K562 (cell line): ENCODE measurements around the gene MYO15A. TPM values are rescaled to one million over a fixed set of nuclear protein-coding genes. Genes with fewer than 3 reads are reported as not detected.

ENCODE experiments used
- CHCHD3 ChIP-seq: fragments of 250-450 bp; sonication (Bioruptor Pico); IDR thresholded peaks from 2 replicates; pipeline ENCODE4 v2.1.2; 2022; ENCODE audit warnings: mild to moderate bottlenecking
- CREBBP ChIP-seq: IDR thresholded peaks from one replicate; pipeline ENCODE4 v1.6.1; 2012; ENCODE audit warnings: low read depth, mild to moderate bottlenecking, control low read depth, inconsistent platforms, low read length
- DACH1 ChIP-seq: fragments of 450-650 bp; IDR thresholded peaks from 2 replicates; pipeline ENCODE4 v1.6.1; 2018; ENCODE audit not compliant: partially characterized antibody
- EP400 ChIP-seq: fragments of 450-650 bp; IDR thresholded peaks from 2 replicates; pipeline ENCODE4 v1.6.1; 2017; ENCODE audit warnings: antibody characterized with exemption, mild to moderate bottlenecking, moderate library complexity
- HMGN3 ChIP-seq: IDR thresholded peaks from 2 replicates; pipeline ENCODE4 v1.6.1; 2011; ENCODE audit warnings: borderline replicate concordance, low read depth, mild to moderate bottlenecking, mixed read lengths, low read length; ENCODE audit not compliant: insufficient read length; ENCODE audit errors: extremely low read depth
- HNRNPUL1 ChIP-seq: fragments of 200-400 bp; formaldehyde crosslinking; IDR thresholded peaks from 2 replicates; pipeline ENCODE4 v1.6.1; 2017; ENCODE audit warnings: low read length
- IFI16 ChIP-seq: fragments of 250-450 bp; sonication (Bioruptor Pico); IDR thresholded peaks from 2 replicates; pipeline ENCODE4 v2.1.2; 2022; ENCODE audit warnings: mild to moderate bottlenecking, inconsistent platforms
- JUN ChIP-seq, 2 experiments: sonication (generic) in 1 of 2; formaldehyde crosslinking in 1 of 2; IDR thresholded peaks; 2 replicates each; pipeline versions ENCODE4 v1.6.1 to v1.8.0; 2012 to 2022; ENCODE audit warnings: borderline replicate concordance in 2 of 2, mild to moderate bottlenecking in 2 of 2, improper control_type of control experiment in 1 of 2, low read depth in 1 of 2, low read length in 1 of 2, missing genetic modification reagents in 1 of 2
- NFE2L1 ChIP-seq: fragments of 450-650 bp; IDR thresholded peaks from 2 replicates; pipeline ENCODE4 v1.6.1; 2016; ENCODE audit warnings: missing genetic modification characterization, low read depth, mild to moderate bottlenecking, missing compliant biosample characterization, moderate library complexity, borderline replicate concordance
- NFRKB ChIP-seq: fragments of 450-650 bp; IDR thresholded peaks from 2 replicates; pipeline ENCODE4 v1.6.1; 2016; ENCODE audit warnings: low read depth
- PHF21A ChIP-seq: fragments of 450-650 bp; IDR thresholded peaks from 2 replicates; pipeline ENCODE4 v1.6.1; 2017; ENCODE audit warnings: low read depth, borderline replicate concordance
- PTRF ChIP-seq: fragments of 450-650 bp; IDR thresholded peaks from 2 replicates; pipeline ENCODE4 v1.6.1; 2016; ENCODE audit warnings: mild to moderate bottlenecking, missing genetic modification characterization, missing compliant biosample characterization
- SNAPC5 ChIP-seq: fragments of 250-450 bp; sonication (Bioruptor Pico); IDR thresholded peaks from 2 replicates; pipeline ENCODE4 v1.8.0; 2021; ENCODE audit warnings: moderate library complexity, mild to moderate bottlenecking, inconsistent platforms
- SP1 ChIP-seq: sonication (generic); formaldehyde crosslinking; IDR thresholded peaks from 2 replicates; pipeline ENCODE4 v1.8.1; 2022; ENCODE audit warnings: mild to moderate bottlenecking, missing genetic modification reagents
- TCF3 ChIP-seq: sonication (generic); formaldehyde crosslinking; IDR thresholded peaks from 2 replicates; pipeline ENCODE4 v1.4.0; 2020; ENCODE audit warnings: mild to moderate bottlenecking, missing genetic modification reagents
- TSC22D4 ChIP-seq: fragments of 450-650 bp; IDR thresholded peaks from 2 replicates; pipeline ENCODE4 v1.6.1; 2016; ENCODE audit warnings: missing genetic modification characterization, missing biosample characterization, control low read depth
- ZBTB17 ChIP-seq: fragments of 450-650 bp; formaldehyde crosslinking; IDR thresholded peaks from 2 replicates; pipeline ENCODE4 v1.4.0; 2020; ENCODE audit warnings: mild to moderate bottlenecking
- polyA plus RNA-seq, 8 experiments: library from polyadenylated mRNA; depleted of rRNA in 4 of 8; stranded (reverse) in 5 of 8; unstranded in 3 of 8; fragments of >200 nt; fragmentation: Nextera tagmentation in 2 of 8; fragmentation: Illumina TruSeq in 1 of 8; extraction: Ambion mirVana in 2 of 8; extraction: Trizol in 1 of 8; gene quantifications; 2 replicates each; pipeline versions ENCODE4 v1.2.1 to v1.2.3, GENCODE V29; 2011 to 2014; ENCODE audit warnings: inconsistent platforms in 1 of 8, missing spikeins in 1 of 8
- total RNA-seq, 7 experiments: library from RNA; depleted of rRNA in 6 of 7; stranded (reverse); fragments of >200 nt in 6 of 7; fragmentation: Illumina TruSeq in 2 of 7; extraction: Trizol in 2 of 7; gene quantifications; 2 replicates each; pipeline versions ENCODE4 v1.2.1 to v1.2.3, GENCODE V29; 2011 to 2021; ENCODE audit warnings: low replicate concordance in 1 of 7
- TF ChIP-seq, protein P1 (sequence below): fragments of 250-450 bp; sonication (Bioruptor Pico); IDR thresholded peaks from 2 replicates; pipeline ENCODE4 v1.8.0; 2021; ENCODE audit warnings: moderate library complexity, mild to moderate bottlenecking, inconsistent platforms
- TF ChIP-seq, protein P2 (sequence below): sonication (generic); formaldehyde crosslinking; IDR thresholded peaks from 2 replicates; pipeline ENCODE4 v1.8.0; 2022; ENCODE audit warnings: mild to moderate bottlenecking, missing genetic modification reagents
- TF ChIP-seq, protein P3 (sequence below): sonication (generic); formaldehyde crosslinking; IDR thresholded peaks from 2 replicates; pipeline ENCODE4 v1.8.1; 2023; ENCODE audit warnings: mild to moderate bottlenecking, missing genetic modification reagents

The MYO15A gene
- total and polyA plus RNA-seq, 9 of the 15 experiments (the other 6 are each of a cell fraction or from before 2014, with no cell fraction given): 0.05 to 0.88 (median 0.14) TPM; not detected in 1

- TF ChIP-seq IFI16 (CRISPR knock-in tag) (no peak), NFE2L1 (no peak), CREBBP (no peak), EP400 (peak; percentile 60; the same call in 1 of the 2 replicates), PHF21A (peak; percentile 51; the same call in 1 of the 2 replicates), SP1 (CRISPR knock-in tag) (peak; percentile 82), PTRF (tag) (no peak), DACH1 (no peak), CHCHD3 (CRISPR knock-in tag) (no peak), JUN (IDR thresholded peaks at IDR 0.05; ENCODE audit: borderline replicate concordance, low read depth, low read length) (no peak), JUN (CRISPR knock-in tag; IDR thresholded peaks at IDR 0.05; ENCODE audit: borderline replicate concordance) (no peak; the same call in 1 of the 2 replicates), HNRNPUL1 (no peak), SNAPC5 (CRISPR knock-in tag) (no peak), TCF3 (CRISPR knock-in tag) (no peak), ZBTB17 (no peak), HMGN3 (peak; percentile 51), NFRKB (no peak), TSC22D4 (tag) (no peak)
- TF ChIP-seq, protein P1, sequence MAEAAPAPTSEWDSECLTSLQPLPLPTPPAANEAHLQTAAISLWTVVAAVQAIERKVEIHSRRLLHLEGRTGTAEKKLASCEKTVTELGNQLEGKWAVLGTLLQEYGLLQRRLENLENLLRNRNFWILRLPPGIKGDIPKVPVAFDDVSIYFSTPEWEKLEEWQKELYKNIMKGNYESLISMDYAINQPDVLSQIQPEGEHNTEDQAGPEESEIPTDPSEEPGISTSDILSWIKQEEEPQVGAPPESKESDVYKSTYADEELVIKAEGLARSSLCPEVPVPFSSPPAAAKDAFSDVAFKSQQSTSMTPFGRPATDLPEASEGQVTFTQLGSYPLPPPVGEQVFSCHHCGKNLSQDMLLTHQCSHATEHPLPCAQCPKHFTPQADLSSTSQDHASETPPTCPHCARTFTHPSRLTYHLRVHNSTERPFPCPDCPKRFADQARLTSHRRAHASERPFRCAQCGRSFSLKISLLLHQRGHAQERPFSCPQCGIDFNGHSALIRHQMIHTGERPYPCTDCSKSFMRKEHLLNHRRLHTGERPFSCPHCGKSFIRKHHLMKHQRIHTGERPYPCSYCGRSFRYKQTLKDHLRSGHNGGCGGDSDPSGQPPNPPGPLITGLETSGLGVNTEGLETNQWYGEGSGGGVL: no peak
- TF ChIP-seq, protein P2, sequence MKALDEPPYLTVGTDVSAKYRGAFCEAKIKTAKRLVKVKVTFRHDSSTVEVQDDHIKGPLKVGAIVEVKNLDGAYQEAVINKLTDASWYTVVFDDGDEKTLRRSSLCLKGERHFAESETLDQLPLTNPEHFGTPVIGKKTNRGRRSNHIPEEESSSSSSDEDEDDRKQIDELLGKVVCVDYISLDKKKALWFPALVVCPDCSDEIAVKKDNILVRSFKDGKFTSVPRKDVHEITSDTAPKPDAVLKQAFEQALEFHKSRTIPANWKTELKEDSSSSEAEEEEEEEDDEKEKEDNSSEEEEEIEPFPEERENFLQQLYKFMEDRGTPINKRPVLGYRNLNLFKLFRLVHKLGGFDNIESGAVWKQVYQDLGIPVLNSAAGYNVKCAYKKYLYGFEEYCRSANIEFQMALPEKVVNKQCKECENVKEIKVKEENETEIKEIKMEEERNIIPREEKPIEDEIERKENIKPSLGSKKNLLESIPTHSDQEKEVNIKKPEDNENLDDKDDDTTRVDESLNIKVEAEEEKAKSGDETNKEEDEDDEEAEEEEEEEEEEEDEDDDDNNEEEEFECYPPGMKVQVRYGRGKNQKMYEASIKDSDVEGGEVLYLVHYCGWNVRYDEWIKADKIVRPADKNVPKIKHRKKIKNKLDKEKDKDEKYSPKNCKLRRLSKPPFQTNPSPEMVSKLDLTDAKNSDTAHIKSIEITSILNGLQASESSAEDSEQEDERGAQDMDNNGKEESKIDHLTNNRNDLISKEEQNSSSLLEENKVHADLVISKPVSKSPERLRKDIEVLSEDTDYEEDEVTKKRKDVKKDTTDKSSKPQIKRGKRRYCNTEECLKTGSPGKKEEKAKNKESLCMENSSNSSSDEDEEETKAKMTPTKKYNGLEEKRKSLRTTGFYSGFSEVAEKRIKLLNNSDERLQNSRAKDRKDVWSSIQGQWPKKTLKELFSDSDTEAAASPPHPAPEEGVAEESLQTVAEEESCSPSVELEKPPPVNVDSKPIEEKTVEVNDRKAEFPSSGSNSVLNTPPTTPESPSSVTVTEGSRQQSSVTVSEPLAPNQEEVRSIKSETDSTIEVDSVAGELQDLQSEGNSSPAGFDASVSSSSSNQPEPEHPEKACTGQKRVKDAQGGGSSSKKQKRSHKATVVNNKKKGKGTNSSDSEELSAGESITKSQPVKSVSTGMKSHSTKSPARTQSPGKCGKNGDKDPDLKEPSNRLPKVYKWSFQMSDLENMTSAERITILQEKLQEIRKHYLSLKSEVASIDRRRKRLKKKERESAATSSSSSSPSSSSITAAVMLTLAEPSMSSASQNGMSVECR (CRISPR knock-in tag): no peak; the same call in 1 of the 2 replicates
- TF ChIP-seq, protein P3, sequence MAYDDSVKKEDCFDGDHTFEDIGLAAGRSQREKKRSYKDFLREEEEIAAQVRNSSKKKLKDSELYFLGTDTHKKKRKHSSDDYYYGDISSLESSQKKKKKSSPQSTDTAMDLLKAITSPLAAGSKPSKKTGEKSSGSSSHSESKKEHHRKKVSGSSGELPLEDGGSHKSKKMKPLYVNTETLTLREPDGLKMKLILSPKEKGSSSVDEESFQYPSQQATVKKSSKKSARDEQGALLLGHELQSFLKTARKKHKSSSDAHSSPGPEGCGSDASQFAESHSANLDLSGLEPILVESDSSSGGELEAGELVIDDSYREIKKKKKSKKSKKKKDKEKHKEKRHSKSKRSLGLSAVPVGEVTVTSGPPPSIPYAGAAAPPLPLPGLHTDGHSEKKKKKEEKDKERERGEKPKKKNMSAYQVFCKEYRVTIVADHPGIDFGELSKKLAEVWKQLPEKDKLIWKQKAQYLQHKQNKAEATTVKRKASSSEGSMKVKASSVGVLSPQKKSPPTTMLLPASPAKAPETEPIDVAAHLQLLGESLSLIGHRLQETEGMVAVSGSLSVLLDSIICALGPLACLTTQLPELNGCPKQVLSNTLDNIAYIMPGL (CRISPR knock-in tag): no peak
Measured at GRCh38 chr17:18183334-18184142, 75.0 kb downstream of the MYO15A start, which contains the start of gene ALKBH5 (continued).
